Measurements from ENCODE around the gene CERKL.

DNA sequence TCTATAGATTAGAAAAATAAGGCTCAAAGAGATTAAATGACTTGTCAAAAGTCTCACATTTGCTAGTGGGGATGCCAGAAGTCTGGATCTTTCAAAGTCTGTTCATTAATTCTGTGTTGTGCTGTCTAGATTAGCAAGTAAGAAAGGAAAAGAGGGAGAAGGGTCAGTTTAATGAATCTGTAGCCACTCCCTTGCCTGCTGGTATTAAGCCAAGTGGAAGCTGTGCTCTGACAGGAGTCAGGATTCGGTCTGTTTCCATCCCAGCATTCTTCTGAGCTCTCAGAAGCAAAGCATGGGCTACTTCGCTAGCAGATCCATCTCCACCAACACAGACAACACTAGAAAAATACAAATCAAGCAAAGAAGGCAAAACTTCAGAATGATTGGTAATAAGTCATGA lies 98.5 kb downstream of the CERKL start:
- TF ChIP-seq CTCF (IDR thresholded peaks at IDR 0.05) (no peak), CREB1 (CRISPR knock-in tag; IDR thresholded peaks at IDR 0.05) (no peak), FOXK1 (CRISPR knock-in tag; IDR thresholded peaks at IDR 0.05) (no peak)
- TF ChIP-seq, protein P1, sequence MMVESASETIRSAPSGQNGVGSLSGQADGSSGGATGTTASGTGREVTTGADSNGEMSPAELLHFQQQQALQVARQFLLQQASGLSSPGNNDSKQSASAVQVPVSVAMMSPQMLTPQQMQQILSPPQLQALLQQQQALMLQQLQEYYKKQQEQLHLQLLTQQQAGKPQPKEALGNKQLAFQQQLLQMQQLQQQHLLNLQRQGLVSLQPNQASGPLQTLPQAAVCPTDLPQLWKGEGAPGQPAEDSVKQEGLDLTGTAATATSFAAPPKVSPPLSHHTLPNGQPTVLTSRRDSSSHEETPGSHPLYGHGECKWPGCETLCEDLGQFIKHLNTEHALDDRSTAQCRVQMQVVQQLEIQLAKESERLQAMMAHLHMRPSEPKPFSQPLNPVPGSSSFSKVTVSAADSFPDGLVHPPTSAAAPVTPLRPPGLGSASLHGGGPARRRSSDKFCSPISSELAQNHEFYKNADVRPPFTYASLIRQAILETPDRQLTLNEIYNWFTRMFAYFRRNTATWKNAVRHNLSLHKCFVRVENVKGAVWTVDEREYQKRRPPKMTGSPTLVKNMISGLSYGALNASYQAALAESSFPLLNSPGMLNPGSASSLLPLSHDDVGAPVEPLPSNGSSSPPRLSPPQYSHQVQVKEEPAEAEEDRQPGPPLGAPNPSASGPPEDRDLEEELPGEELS (CRISPR knock-in tag; IDR thresholded peaks at IDR 0.05), result no peak
- TF ChIP-seq, protein P2, sequence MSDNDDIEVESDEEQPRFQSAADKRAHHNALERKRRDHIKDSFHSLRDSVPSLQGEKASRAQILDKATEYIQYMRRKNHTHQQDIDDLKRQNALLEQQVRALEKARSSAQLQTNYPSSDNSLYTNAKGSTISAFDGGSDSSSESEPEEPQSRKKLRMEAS (CRISPR knock-in tag; IDR thresholded peaks at IDR 0.05), result no peak
- TF ChIP-seq, protein P3, sequence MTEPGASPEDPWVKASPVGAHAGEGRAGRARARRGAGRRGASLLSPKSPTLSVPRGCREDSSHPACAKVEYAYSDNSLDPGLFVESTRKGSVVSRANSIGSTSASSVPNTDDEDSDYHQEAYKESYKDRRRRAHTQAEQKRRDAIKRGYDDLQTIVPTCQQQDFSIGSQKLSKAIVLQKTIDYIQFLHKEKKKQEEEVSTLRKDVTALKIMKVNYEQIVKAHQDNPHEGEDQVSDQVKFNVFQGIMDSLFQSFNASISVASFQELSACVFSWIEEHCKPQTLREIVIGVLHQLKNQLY (CRISPR knock-in tag; IDR thresholded peaks at IDR 0.05), result no peak

Data from WTC11 (cell line).